ENCODE results near the gene AK3. TPM values are rescaled to one million over a fixed set of nuclear protein-coding genes. Genes with fewer than 3 reads are reported as not detected.

Gene AK3
- polyA plus RNA-seq, 3 donors = 3.7 to 14.5 (median 13.8) TPM

- Histone ChIP-seq H3K9me3 (replicated peaks in 1 of 2; ENCODE audit: control insufficient read depth in 1 of 2, insufficient read depth in 1 of 2, low read length in 2 of 2) (no peaks in the 10 kb centered on the region), H4K20me1 (ENCODE audit: insufficient read depth, low read length) (no peaks in the 10 kb centered on the region), H3K4me3 (replicated peaks in 1 of 3; ENCODE audit: low read depth in 2 of 3, low read length in 3 of 3) (no peak overlapping the region), H3K36me3 (replicated peaks in 1 of 2; ENCODE audit: control insufficient read depth in 1 of 2, insufficient read depth in 2 of 2, low read length in 2 of 2) (no peaks in the 10 kb centered on the region), H3K9ac (ENCODE audit: insufficient read depth, low read length, poor library complexity, severe bottlenecking) (no peak overlapping the region), H2AFZ (ENCODE audit: insufficient read depth, low read depth, low read length, poor library complexity, severe bottlenecking) (peak overlapping the region; percentile 99), H3K27me3 (ENCODE audit: control insufficient read depth in 2 of 2, insufficient read depth in 2 of 2, low read length in 2 of 2) (no peaks in the 10 kb centered on the region), H3K27ac (ENCODE audit: low read depth in 1 of 2, low read length in 2 of 2) (no peak overlapping the region), H3K4me2 (replicated peaks; ENCODE audit: extremely low read depth, low read length, poor library complexity, severe bottlenecking) (no peak overlapping the region), H3K79me2 (ENCODE audit: insufficient read depth, low read length) (peaks cover 30% of the 10 kb centered on the region), H3K4me1 (ENCODE audit: control insufficient read depth in 1 of 2, insufficient read depth in 2 of 2, low read length in 2 of 2) (peaks cover 16 to 27% of the 10 kb centered on the region in 2 donors)
- Mint-ChIP-seq H3K4me1 (peaks cover 27% of the 10 kb centered on the region), H3K27ac (no peak overlapping the region), H3K9me3 (peaks cover 0 to 3% (median 0%) of the 10 kb centered on the region in 7 donors), H3K36me3 (no peaks in the 10 kb centered on the region), H3K27me3 (ENCODE audit: low read depth in 3 of 3) (peaks cover 2 to 3% (median 2%) of the 10 kb centered on the region in 3 donors), H3K4me3 (peak overlapping the region in 1 of 2 donors; percentile 99)
- TF ChIP-seq CTCF (IDR thresholded peaks at IDR 0.05) = no peak
- no CpG with 5 or more reads among the region's 3 CpGs for WGBS (ENCODE audit: insufficient coverage)
- DNase-seq = no peak
- intact Hi-C loops (cut with micrococcal nuclease) = loop anchor here (5.0 to 10.0 kb wide), 3 partner anchors 53 to 250 kb away; partner anchors contain the start of genes CDC37L1 (in 1 of the 2) and RCL1 (in 1 of the 2)
Observed at GRCh38 chr9:4742246-4742645, 1.2 kb upstream of the AK3 start.

GRCh38 chr9:4741365-4742089, 525 bp upstream of the AK3 start:
- Histone ChIP-seq H2AFZ (ENCODE audit: insufficient read depth, low read depth, low read length, poor library complexity, severe bottlenecking) (peak overlapping the region; percentile 99), H3K27ac (ENCODE audit: low read depth in 1 of 2, low read length in 2 of 2) (peak overlapping the region in 1 of 2 donors; percentile 17), H3K36me3 (replicated peaks in 1 of 2; ENCODE audit: control insufficient read depth in 1 of 2, insufficient read depth in 2 of 2, low read length in 2 of 2) (no peaks in the 10 kb centered on the region), H3K9me3 (replicated peaks in 1 of 2; ENCODE audit: control insufficient read depth in 1 of 2, insufficient read depth in 1 of 2, low read length in 2 of 2) (no peaks in the 10 kb centered on the region), H3K9ac (ENCODE audit: insufficient read depth, low read length, poor library complexity, severe bottlenecking) (peak overlapping the region; percentile 74), H3K79me2 (ENCODE audit: insufficient read depth, low read length) (peaks cover 30% of the 10 kb centered on the region), H3K4me3 (replicated peaks in 1 of 3; ENCODE audit: low read depth in 2 of 3, low read length in 3 of 3) (peak overlapping the region; percentile 59 to 98 (median 89)), H3K4me1 (ENCODE audit: control insufficient read depth in 1 of 2, insufficient read depth in 2 of 2, low read length in 2 of 2) (peaks cover 16 to 27% of the 10 kb centered on the region in 2 donors), H4K20me1 (ENCODE audit: insufficient read depth, low read length) (no peaks in the 10 kb centered on the region), H3K27me3 (ENCODE audit: control insufficient read depth in 2 of 2, insufficient read depth in 2 of 2, low read length in 2 of 2) (no peaks in the 10 kb centered on the region), H3K4me2 (replicated peaks; ENCODE audit: extremely low read depth, low read length, poor library complexity, severe bottlenecking) (peak overlapping the region; percentile 99)
- TF ChIP-seq CTCF (IDR thresholded peaks at IDR 0.05) = no peak
- peaks cover 0 to 3% (median 0%) of the 10 kb centered on the region in 7 donors for H3K9me3 Mint-ChIP-seq
- peak overlapping the region; percentile 99 for H3K4me3 Mint-ChIP-seq
- no peaks in the 10 kb centered on the region for H3K36me3 Mint-ChIP-seq
- WGBS (ENCODE audit: insufficient coverage) = 1% methylated on average over 50 of the region's 54 CpGs
- intact Hi-C loops (cut with micrococcal nuclease) = loop anchor here (5.0 to 10.0 kb wide), 3 partner anchors 53 to 251 kb away; partner anchors contain the start of genes CDC37L1 (in 1 of the 2) and RCL1 (in 1 of the 2)
- peaks cover 2 to 3% (median 2%) of the 10 kb centered on the region in 3 donors for H3K27me3 Mint-ChIP-seq (ENCODE audit: low read depth in 3 of 3)
- H3K4me1 Mint-ChIP-seq = peaks cover 27% of the 10 kb centered on the region
- H3K27ac Mint-ChIP-seq = peak overlapping the region in 3 of 7 donors; percentile 49 to 57 (median 54)
- DNase-seq = no peak
